ENCODE results near the gene DIRAS2. TPM values are rescaled to one million over a fixed set of nuclear protein-coding genes. Genes with fewer than 3 reads are reported as not detected.

Gene DIRAS2
- total RNA-seq, 1 donor, result not detected

GRCh38 chr9:90562229-90562628, 80.4 kb downstream of the DIRAS2 start:
- DNase-seq (ENCODE audit: low read depth), result no peak
- no peak overlapping the region for H3K4me3 ChIP-seq (ENCODE audit: low read depth, low read length)
- TF ChIP-seq, protein P1, sequence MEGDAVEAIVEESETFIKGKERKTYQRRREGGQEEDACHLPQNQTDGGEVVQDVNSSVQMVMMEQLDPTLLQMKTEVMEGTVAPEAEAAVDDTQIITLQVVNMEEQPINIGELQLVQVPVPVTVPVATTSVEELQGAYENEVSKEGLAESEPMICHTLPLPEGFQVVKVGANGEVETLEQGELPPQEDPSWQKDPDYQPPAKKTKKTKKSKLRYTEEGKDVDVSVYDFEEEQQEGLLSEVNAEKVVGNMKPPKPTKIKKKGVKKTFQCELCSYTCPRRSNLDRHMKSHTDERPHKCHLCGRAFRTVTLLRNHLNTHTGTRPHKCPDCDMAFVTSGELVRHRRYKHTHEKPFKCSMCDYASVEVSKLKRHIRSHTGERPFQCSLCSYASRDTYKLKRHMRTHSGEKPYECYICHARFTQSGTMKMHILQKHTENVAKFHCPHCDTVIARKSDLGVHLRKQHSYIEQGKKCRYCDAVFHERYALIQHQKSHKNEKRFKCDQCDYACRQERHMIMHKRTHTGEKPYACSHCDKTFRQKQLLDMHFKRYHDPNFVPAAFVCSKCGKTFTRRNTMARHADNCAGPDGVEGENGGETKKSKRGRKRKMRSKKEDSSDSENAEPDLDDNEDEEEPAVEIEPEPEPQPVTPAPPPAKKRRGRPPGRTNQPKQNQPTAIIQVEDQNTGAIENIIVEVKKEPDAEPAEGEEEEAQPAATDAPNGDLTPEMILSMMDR (IDR thresholded peaks at IDR 0.05; ENCODE audit: insufficient read depth, low read length), result no peak

Other genes with a start within 250 kb of the DIRAS2 start
- not detected in 2 replicates for gene SYK, start 159.0 kb upstream of the DIRAS2 start, total RNA-seq (ENCODE audit: low replicate concordance)

Data from fibroblast of the aortic adventitia (primary cell).